GM12878 (cell line): Measurements from ENCODE around the gene ZNF222.

Experiments used
- BCLAF1 ChIP-seq: fragments of 450-650 bp; IDR thresholded peaks from 2 replicates; pipeline ENCODE4 v1.6.1; 2017; ENCODE audit warnings: antibody characterized with exemption, mild to moderate bottlenecking, moderate library complexity
- BHLHE40 ChIP-seq, 2 experiments: fragments of 450-650 bp in 1 of 2; IDR thresholded peaks; 2 replicates each; pipeline ENCODE4 v1.6.1; 2011 to 2017; ENCODE audit warnings: low read depth in 2 of 2, borderline replicate concordance in 1 of 2, improper control_type of control experiment in 1 of 2, low read length in 1 of 2, mild to moderate bottlenecking in 1 of 2
- CBFB ChIP-seq: IDR thresholded peaks from 2 replicates; pipeline ENCODE4 v1.6.1; 2016; ENCODE audit warnings: antibody characterized with exemption, low read depth
- CEBPZ ChIP-seq: fragments of 150-350 bp; IDR thresholded peaks from 2 replicates; pipeline ENCODE4 v1.6.1; 2016; ENCODE audit warnings: low read depth, low read length
- CREB1 ChIP-seq: IDR thresholded peaks from 2 replicates; pipeline ENCODE4 v1.6.1; 2012; ENCODE audit warnings: low read depth, mild to moderate bottlenecking, inconsistent platforms
- CTCF ChIP-seq, 3 experiments: IDR thresholded peaks in 2 of 3; conservative IDR thresholded peaks in 1 of 3; 2 replicates each; pipeline ENCODE4 v1.5.1; 2011; ENCODE audit warnings: low read depth in 3 of 3, low read length in 3 of 3, mild to moderate bottlenecking in 3 of 3, control low read depth in 2 of 3, moderate library complexity in 2 of 3, inconsistent platforms in 1 of 3, mixed read lengths in 1 of 3; ENCODE audit not compliant: control insufficient read depth in 2 of 3, insufficient read depth in 1 of 3; ENCODE audit errors: extremely low read depth in 1 of 3
- EP300 ChIP-seq, 2 experiments: fragments of 150-350 bp in 1 of 2; IDR thresholded peaks; 2 replicates each; pipeline ENCODE4 v1.6.1; 2011 to 2012; ENCODE audit warnings: low read depth in 2 of 2, low read length in 2 of 2, borderline replicate concordance in 1 of 2, improper control_type of control experiment in 1 of 2, inconsistent platforms in 1 of 2; ENCODE audit not compliant: control insufficient read depth in 1 of 2
- FOXM1 ChIP-seq: IDR thresholded peaks from 2 replicates; pipeline ENCODE4 v1.6.1; 2012; ENCODE audit warnings: low read depth, mild to moderate bottlenecking, inconsistent platforms, low read length, moderate library complexity
- NFYB ChIP-seq: IDR thresholded peaks from 2 replicates; pipeline ENCODE4 v1.6.1; 2011; ENCODE audit warnings: low read depth, mild to moderate bottlenecking, low read length, improper control_type of control experiment, moderate library complexity; ENCODE audit not compliant: insufficient read depth
- USF1 ChIP-seq: IDR thresholded peaks from 2 replicates; pipeline ENCODE4 v1.6.1; 2011; ENCODE audit warnings: borderline replicate concordance, low read depth, mild to moderate bottlenecking, moderate library complexity, mixed read lengths, low read length; ENCODE audit not compliant: insufficient read depth; ENCODE audit errors: extremely low read length
- YY1 ChIP-seq: IDR thresholded peaks from 2 replicates; pipeline ENCODE4 v1.6.1; 2011; ENCODE audit warnings: low read depth, mild to moderate bottlenecking, low read length

GRCh38 chr19:44051650-44052402 lies 26.6 kb downstream of the ZNF222 start, which contains the start of gene ZNF223:
- TF ChIP-seq CEBPZ = no peak
- TF ChIP-seq CTCF (IDR thresholded peaks at IDR 0.05 in 2 of 3, conservative IDR thresholded peaks at IDR 0.05 in 1 of 3; ENCODE audit: control insufficient read depth in 2 of 3, extremely low read depth in 1 of 3, insufficient read depth in 1 of 3, low read depth in 3 of 3, low read length in 3 of 3) = no peak
- TF ChIP-seq BHLHE40 (IDR thresholded peaks at IDR 0.05; ENCODE audit: borderline replicate concordance in 1 of 2, low read depth in 2 of 2, low read length in 1 of 2) = no peak
- TF ChIP-seq BCLAF1 = no peak
- no peak for TF ChIP-seq CREB1
- no peak for TF ChIP-seq USF1
- TF ChIP-seq CBFB = no peak
- no peak for TF ChIP-seq FOXM1
- no peak for TF ChIP-seq NFYB
- peak; percentile 47 for TF ChIP-seq YY1
- TF ChIP-seq EP300 (IDR thresholded peaks at IDR 0.05; ENCODE audit: borderline replicate concordance in 1 of 2, control insufficient read depth in 1 of 2, low read depth in 2 of 2, low read length in 2 of 2) = no peak
